Neuronal stem cell (in vitro differentiated cells): ENCODE data around the gene ZNF346.

Experiments
- DNase-seq: peaks from one replicate; pipeline ENCODE4 v3.0.0-alpha.2; 2013; ENCODE audit warnings: low spot score
- H2AFZ ChIP-seq: one replicate; pipeline ENCODE4 v1.6.1; 2013; ENCODE audit warnings: mild to moderate bottlenecking, low read length, inconsistent platforms
- H2AK5ac ChIP-seq: 2 replicates; pipeline ENCODE4 v1.6.1; 2013; ENCODE audit warnings: low read depth, mild to moderate bottlenecking, inconsistent platforms, low read length, moderate library complexity, mixed read lengths
- H2BK120ac ChIP-seq: 2 replicates; pipeline ENCODE4 v1.6.1; 2013; ENCODE audit warnings: low read depth, mild to moderate bottlenecking, inconsistent platforms, low read length, moderate library complexity, mixed read lengths
- H2BK12ac ChIP-seq: one replicate; pipeline ENCODE4 v1.6.1; 2013; ENCODE audit warnings: low read length, inconsistent platforms
- H2BK15ac ChIP-seq: 2 replicates; pipeline ENCODE4 v1.6.1; 2013; ENCODE audit warnings: mild to moderate bottlenecking, low read length, inconsistent platforms, mixed read lengths
- H2BK5ac ChIP-seq: one replicate; pipeline ENCODE4 v1.6.1; 2013; ENCODE audit warnings: inconsistent platforms, mild to moderate bottlenecking, low read length, moderate library complexity
- H3K14ac ChIP-seq: one replicate; pipeline ENCODE4 v1.6.1; 2013; ENCODE audit warnings: low read length, inconsistent platforms
- H3K18ac ChIP-seq: 2 replicates; pipeline ENCODE4 v1.6.1; 2013; ENCODE audit warnings: low read length, inconsistent platforms
- H3K23ac ChIP-seq: 2 replicates; pipeline ENCODE4 v1.6.1; 2013; ENCODE audit warnings: low read depth, mild to moderate bottlenecking, mixed read lengths, low read length, inconsistent platforms; ENCODE audit not compliant: poor library complexity
- H3K27ac ChIP-seq: replicated peaks from 3 replicates; pipeline ENCODE4 v1.5.1; 2013; ENCODE audit warnings: low read length, inconsistent platforms
- H3K27me3 ChIP-seq, 3 experiments: 2 replicates each; pipeline ENCODE4 v1.6.1; 2013; ENCODE audit warnings: low read length in 3 of 3, mild to moderate bottlenecking in 2 of 3, inconsistent platforms in 1 of 3, low read depth in 1 of 3, mixed read lengths in 1 of 3, moderate library complexity in 1 of 3; ENCODE audit not compliant: control insufficient read depth in 3 of 3, insufficient read depth in 3 of 3
- H3K36me3 ChIP-seq, 2 donors: replicated peaks in 1 of 2; 2 replicates each; pipeline ENCODE4 v1.6.1; 2013; ENCODE audit warnings: low read length in 2 of 2; ENCODE audit not compliant: control insufficient read depth in 2 of 2, insufficient read depth in 2 of 2
- H3K4ac ChIP-seq: 2 replicates; pipeline ENCODE4 v1.6.1; 2013; ENCODE audit warnings: inconsistent platforms, mild to moderate bottlenecking, low read length, moderate library complexity
- H3K4me1 ChIP-seq, 2 donors: 1 replicate in 1 of 2; 2 replicates in 1 of 2; pipeline ENCODE4 v1.6.1; 2013; ENCODE audit warnings: low read length in 2 of 2, low read depth in 1 of 2; ENCODE audit not compliant: control insufficient read depth in 2 of 2, insufficient read depth in 1 of 2
- H3K4me2 ChIP-seq: one replicate; pipeline ENCODE4 v1.6.1; 2013; ENCODE audit warnings: mild to moderate bottlenecking, low read length, inconsistent platforms; ENCODE audit not compliant: insufficient read depth, poor library complexity, severe bottlenecking
- H3K4me3 ChIP-seq, 2 donors: 2 replicates each; pipeline ENCODE4 v1.5.1; 2013; ENCODE audit warnings: low read length in 2 of 2, mild to moderate bottlenecking in 2 of 2, inconsistent platforms in 1 of 2, moderate library complexity in 1 of 2
- H3K79me1 ChIP-seq: one replicate; pipeline ENCODE4 v1.6.1; 2013; ENCODE audit warnings: low read depth, mild to moderate bottlenecking, inconsistent platforms, low read length, moderate library complexity
- H3K9ac ChIP-seq: one replicate; pipeline ENCODE4 v1.6.1; 2013; ENCODE audit warnings: mild to moderate bottlenecking, low read depth, low read length, inconsistent platforms; ENCODE audit not compliant: poor library complexity
- H3K9me3 ChIP-seq, 2 donors: replicated peaks in 1 of 2; 2 replicates each; pipeline versions ENCODE3 to v1.6.1; 2013; ENCODE audit warnings: low read length in 2 of 2, mild to moderate bottlenecking in 2 of 2, inconsistent platforms in 1 of 2, low read depth in 1 of 2, mixed read lengths in 1 of 2, moderate library complexity in 1 of 2; ENCODE audit not compliant: control insufficient read depth in 2 of 2, insufficient read depth in 1 of 2
- H4K8ac ChIP-seq: one replicate; pipeline ENCODE4 v1.6.1; 2013; ENCODE audit warnings: low read depth, mild to moderate bottlenecking, inconsistent platforms, low read length, moderate library complexity
- H4K91ac ChIP-seq: one replicate; pipeline ENCODE4 v1.6.1; 2013; ENCODE audit warnings: low read length, low read depth, mild to moderate bottlenecking, inconsistent platforms; ENCODE audit not compliant: poor library complexity
- WGBS, 2 donors: extraction: QIAGEN DNeasy Blood & Tissue Kit; methylation state at CpG; one replicate each; pipeline ENCODE4 v1.1.7; 2013; ENCODE audit warnings: missing lambda C conversion rate in 2 of 2, mixed read lengths in 1 of 2; ENCODE audit not compliant: insufficient read length in 2 of 2, insufficient replicate concordance in 1 of 2; ENCODE audit errors: extremely low coverage in 2 of 2; 5-methylcytosine and 5-hydroxymethylcytosine counted together

Gene ZNF346

GRCh38 chr5:177036921-177037320, 14.4 kb downstream of the ZNF346 start:
- no peaks in the 10 kb centered on the region for H3K79me1 ChIP-seq
- no CpG with 5 or more reads among the region's 5 CpGs for WGBS, 2 donors
- no peaks in the 10 kb centered on the region for H3K27me3 ChIP-seq
- no peak overlapping the region for H2AK5ac ChIP-seq
- no peak overlapping the region for H3K14ac ChIP-seq
- H3K36me3 ChIP-seq: peaks cover 3 to 68% of the 10 kb centered on the region in 2 donors
- H2BK15ac ChIP-seq: no peak overlapping the region
- peaks cover 0 to 3% of the 10 kb centered on the region in 2 donors for H3K9me3 ChIP-seq
- H3K4me2 ChIP-seq: no peak overlapping the region
- H3K18ac ChIP-seq: no peak overlapping the region
- no peak overlapping the region for H3K27ac ChIP-seq
- no peak for DNase-seq
- H3K4me1 ChIP-seq: peaks cover 4 to 6% of the 10 kb centered on the region in 2 donors
- H2BK120ac ChIP-seq: no peak overlapping the region
- no peak overlapping the region for H3K4me3 ChIP-seq
- no peak overlapping the region for H3K4ac ChIP-seq
- no peak overlapping the region for H4K8ac ChIP-seq
- H4K91ac ChIP-seq: no peak overlapping the region
- no peak overlapping the region for H3K9ac ChIP-seq
- H2BK12ac ChIP-seq: no peak overlapping the region
- H2BK5ac ChIP-seq: no peak overlapping the region
- H2AFZ ChIP-seq: no peak overlapping the region
- no peak overlapping the region for H3K23ac ChIP-seq

GRCh38 chr5:177040814-177041420, 18.4 kb downstream of the ZNF346 start:
- Histone ChIP-seq H3K4me3 (no peak overlapping the region), H3K9ac (no peak overlapping the region), H3K4ac (no peak overlapping the region), H3K18ac (no peak overlapping the region), H3K14ac (no peak overlapping the region), H4K91ac (no peak overlapping the region), H3K36me3 (peaks cover 18 to 80% of the 10 kb centered on the region in 2 donors), H2AFZ (no peak overlapping the region), H3K9me3 (no peaks in the 10 kb centered on the region), H3K27me3 (no peaks in the 10 kb centered on the region), H3K4me1 (peaks cover 2 to 4% of the 10 kb centered on the region in 2 donors), H2BK15ac (no peak overlapping the region), H2BK5ac (no peak overlapping the region), H4K8ac (no peak overlapping the region), H2BK120ac (no peak overlapping the region), H2BK12ac (no peak overlapping the region), H3K4me2 (no peak overlapping the region), H3K79me1 (no peaks in the 10 kb centered on the region), H3K23ac (no peak overlapping the region), H2AK5ac (no peak overlapping the region), H3K27ac (no peak overlapping the region)
- WGBS, 2 donors: no CpG with 5 or more reads among the region's 3 CpGs
- no peak for DNase-seq

GRCh38 chr5:177041936-177042335, 19.4 kb downstream of the ZNF346 start:
- H3K27ac ChIP-seq: no peak overlapping the region
- no peak overlapping the region for H2AK5ac ChIP-seq
- no peak overlapping the region for H3K23ac ChIP-seq
- no peaks in the 10 kb centered on the region for H3K9me3 ChIP-seq
- H3K4ac ChIP-seq: no peak overlapping the region
- H2BK5ac ChIP-seq: no peak overlapping the region
- H2AFZ ChIP-seq: no peak overlapping the region
- no peak for DNase-seq
- H2BK12ac ChIP-seq: no peak overlapping the region
- no peak overlapping the region for H3K4me3 ChIP-seq
- H4K91ac ChIP-seq: no peak overlapping the region
- no peak overlapping the region for H3K18ac ChIP-seq
- H3K4me1 ChIP-seq: no peaks in the 10 kb centered on the region
- no peaks in the 10 kb centered on the region for H3K27me3 ChIP-seq
- no peak overlapping the region for H2BK120ac ChIP-seq
- no peak overlapping the region for H4K8ac ChIP-seq
- no peak overlapping the region for H3K9ac ChIP-seq
- H3K4me2 ChIP-seq: no peak overlapping the region
- no peak overlapping the region for H3K14ac ChIP-seq
- peaks cover 18 to 83% of the 10 kb centered on the region in 2 donors for H3K36me3 ChIP-seq
- no CpG with 5 or more reads among the region's 2 CpGs for WGBS, 2 donors
- H3K79me1 ChIP-seq: no peaks in the 10 kb centered on the region
- no peak overlapping the region for H2BK15ac ChIP-seq

- Histone ChIP-seq H3K14ac (no peak overlapping the region), H3K18ac (no peak overlapping the region), H3K36me3 (peaks cover 18 to 82% of the 10 kb centered on the region in 2 donors), H2AFZ (no peak overlapping the region), H3K9ac (no peak overlapping the region), H2BK120ac (no peak overlapping the region), H3K4me1 (no peaks in the 10 kb centered on the region), H4K91ac (no peak overlapping the region), H2BK15ac (no peak overlapping the region), H3K4me3 (no peak overlapping the region), H2AK5ac (no peak overlapping the region), H2BK12ac (no peak overlapping the region), H3K27ac (no peak overlapping the region), H2BK5ac (no peak overlapping the region), H4K8ac (no peak overlapping the region), H3K9me3 (no peaks in the 10 kb centered on the region), H3K4me2 (no peak overlapping the region), H3K23ac (no peak overlapping the region), H3K4ac (no peak overlapping the region), H3K27me3 (no peaks in the 10 kb centered on the region), H3K79me1 (no peaks in the 10 kb centered on the region)
- DNase-seq: no peak
- WGBS, 2 donors: no CpG with 5 or more reads among the region's 6 CpGs
These were observed 20.6 kb downstream of the ZNF346 start for GRCh38 chr5:177043114-177043513.
